DND-41 (cell line): ENCODE data around the gene OR7A17.

Experiments
- EZH2 ChIP-seq: IDR thresholded peaks from 3 replicates; pipeline ENCODE4 v1.6.1; 2012; ENCODE audit warnings: borderline replicate concordance, low read depth, mild to moderate bottlenecking, moderate library complexity, low read length, inconsistent platforms; ENCODE audit not compliant: severe bottlenecking
- TF ChIP-seq, protein P1 (sequence below): IDR thresholded peaks from 2 replicates; pipeline ENCODE4 v1.5.1; 2012; ENCODE audit warnings: borderline replicate concordance, low read length, moderate library complexity, mild to moderate bottlenecking; ENCODE audit not compliant: poor library complexity, severe bottlenecking; ENCODE audit errors: extremely low read depth

- no peak for TF ChIP-seq EZH2
- TF ChIP-seq, protein P1, sequence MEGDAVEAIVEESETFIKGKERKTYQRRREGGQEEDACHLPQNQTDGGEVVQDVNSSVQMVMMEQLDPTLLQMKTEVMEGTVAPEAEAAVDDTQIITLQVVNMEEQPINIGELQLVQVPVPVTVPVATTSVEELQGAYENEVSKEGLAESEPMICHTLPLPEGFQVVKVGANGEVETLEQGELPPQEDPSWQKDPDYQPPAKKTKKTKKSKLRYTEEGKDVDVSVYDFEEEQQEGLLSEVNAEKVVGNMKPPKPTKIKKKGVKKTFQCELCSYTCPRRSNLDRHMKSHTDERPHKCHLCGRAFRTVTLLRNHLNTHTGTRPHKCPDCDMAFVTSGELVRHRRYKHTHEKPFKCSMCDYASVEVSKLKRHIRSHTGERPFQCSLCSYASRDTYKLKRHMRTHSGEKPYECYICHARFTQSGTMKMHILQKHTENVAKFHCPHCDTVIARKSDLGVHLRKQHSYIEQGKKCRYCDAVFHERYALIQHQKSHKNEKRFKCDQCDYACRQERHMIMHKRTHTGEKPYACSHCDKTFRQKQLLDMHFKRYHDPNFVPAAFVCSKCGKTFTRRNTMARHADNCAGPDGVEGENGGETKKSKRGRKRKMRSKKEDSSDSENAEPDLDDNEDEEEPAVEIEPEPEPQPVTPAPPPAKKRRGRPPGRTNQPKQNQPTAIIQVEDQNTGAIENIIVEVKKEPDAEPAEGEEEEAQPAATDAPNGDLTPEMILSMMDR, result peak; percentile 74
Measured at GRCh38 chr19:14871619-14872230, 14.2 kb downstream of the OR7A17 start.
